Stomach (tissue), 9 donors: ENCODE results near the gene TMCC1. TPM values are rescaled to one million over a fixed set of nuclear protein-coding genes. Genes with fewer than 3 reads are reported as not detected.

Experiments
- DNase-seq, 2 donors: peaks; one replicate each; pipeline versions ENCODE4 v3.0.0 to v3.0.0-alpha.2; 2013 to 2019
- H3K27ac ChIP-seq, 5 donors: fragments of 200-600 bp in 4 of 5; sonication (generic) in 4 of 5; one replicate each; pipeline ENCODE4 v1.5.1; 2013 to 2019; ENCODE audit warnings: mild to moderate bottlenecking in 1 of 5, moderate library complexity in 1 of 5
- H3K27me3 ChIP-seq, 3 donors: fragments of 200-600 bp; sonication (generic); one replicate each; pipeline ENCODE4 v1.5.1; 2017 to 2019; ENCODE audit warnings: mixed run types in 1 of 3
- H3K36me3 ChIP-seq, 4 donors: fragments of 200-600 bp; sonication (generic); 1 replicate in 3 of 4; 2 replicates in 1 of 4; pipeline ENCODE4 v1.5.1; 2016 to 2019
- H3K4me1 ChIP-seq, 4 donors: fragments of 200-600 bp; sonication (generic); one replicate each; pipeline ENCODE4 v1.5.1; 2016 to 2019
- H3K4me3 ChIP-seq, 4 donors: fragments of 200-600 bp; sonication (generic) in 3 of 4; one replicate each; pipeline ENCODE4 v1.5.1; 2016 to 2019; ENCODE audit warnings: mild to moderate bottlenecking in 1 of 4
- H3K9me3 ChIP-seq, 4 donors: fragments of 200-600 bp; sonication (generic); one replicate each; pipeline ENCODE4 v1.5.1; 2016 to 2019
- CTCF ChIP-seq, 7 experiments: fragments of 450-650 bp in 4 of 7; fragments of 200-600 bp in 3 of 7; sonication (generic) in 3 of 7; IDR thresholded peaks; one replicate each; pipeline ENCODE4 v1.5.1; 2016 to 2019; ENCODE audit warnings: antibody characterized with exemption in 7 of 7, control low read depth in 2 of 7, mild to moderate bottlenecking in 1 of 7
- EP300 ChIP-seq: sonication (generic); formaldehyde crosslinking; IDR thresholded peaks from one replicate; pipeline ENCODE4 v1.6.1; 2017; ENCODE audit warnings: antibody characterized with exemption
- POLR2A ChIP-seq, 4 donors: fragments of 450-650 bp; IDR thresholded peaks; one replicate each; pipeline ENCODE4 v1.6.1; 2016; ENCODE audit warnings: antibody characterized with exemption in 4 of 4, control low read depth in 2 of 4, mild to moderate bottlenecking in 1 of 4, moderate library complexity in 1 of 4
- POLR2AphosphoS5 ChIP-seq, 3 donors: sonication (generic); formaldehyde crosslinking; IDR thresholded peaks; one replicate each; pipeline ENCODE4 v1.6.1; 2016; ENCODE audit warnings: antibody characterized with exemption in 3 of 3
- WGBS, 5 donors: extraction: QIAGEN DNeasy Blood & Tissue Kit in 3 of 5; methylation state at CpG; one replicate each; pipeline versions ENCODE4 v1.1.5 to v1.1.7; 2013 to 2018; 5-methylcytosine and 5-hydroxymethylcytosine counted together
- intact Hi-C: fragments of 100-400 bp; cut with DNase I; formaldehyde crosslinking; loops from one replicate; pipeline ENCODE4 v1.15.1; 2023; ENCODE audit warnings: low total_unique reads
- polyA plus RNA-seq, 3 donors: library from polyadenylated mRNA; stranded (reverse); fragments of 200-250 nt; gene quantifications; one replicate each; pipeline ENCODE4 v1.2.3, GENCODE V29; 2013
- total RNA-seq, 5 donors: library from RNA; depleted of rRNA; stranded (reverse); fragments of >200 nt; gene quantifications; one replicate each; pipeline versions ENCODE4 v1.1.0 to v1.2.3, GENCODE V29; 2014 to 2016
- donor health status: healthy with polysubstance abuse.
- donor health status: Bipolar disorder and iron deficiency.
- donor health status: healthy.

Gene TMCC1
- total and polyA plus RNA-seq, 8 donors: 5.0 to 26.6 (median 9.3) TPM

GRCh38 chr3:129602309-129602708, 291.2 kb downstream of the TMCC1 start:
- intact Hi-C loops: no loop called here
- H3K9me3 ChIP-seq: no peaks in the 10 kb centered on the region
- H3K4me3 ChIP-seq: peak overlapping the region in 2 of 4 donors; percentile 60 to 67
- peaks cover 61 to 95% (median 81%) of the 10 kb centered on the region in 4 donors for H3K4me1 ChIP-seq
- no peak for DNase-seq
- H3K27ac ChIP-seq: peak overlapping the region in 4 of 5 donors; percentile 72 to 87 (median 84)
- TF ChIP-seq POLR2AphosphoS5 (IDR thresholded peaks at IDR 0.05): no peak
- TF ChIP-seq EP300: no peak
- TF ChIP-seq POLR2A (IDR thresholded peaks at IDR 0.05): no peak
- no peak for TF ChIP-seq CTCF (IDR thresholded peaks at IDR 0.05)
- H3K36me3 ChIP-seq: peaks cover 0 to 3% (median 0%) of the 10 kb centered on the region in 4 donors
- peaks cover 0 to 18% (median 0%) of the 10 kb centered on the region in 3 donors for H3K27me3 ChIP-seq
- 76 to 89% (median 83%) methylated on average over 10 to 11 of the region's 11 CpGs for WGBS, 5 donors

GRCh38 chr3:129601713-129602112, 291.8 kb downstream of the TMCC1 start:
- Histone ChIP-seq H3K4me3 (no peak overlapping the region), H3K9me3 (no peaks in the 10 kb centered on the region), H3K36me3 (peaks cover 0 to 3% (median 0%) of the 10 kb centered on the region in 4 donors), H3K27me3 (peaks cover 0 to 18% (median 0%) of the 10 kb centered on the region in 3 donors), H3K27ac (peak overlapping the region in 3 of 5 donors; percentile 83 to 87 (median 85)), H3K4me1 (peaks cover 62 to 96% (median 83%) of the 10 kb centered on the region in 4 donors)
- intact Hi-C loops: no loop called here
- no peak for DNase-seq
- TF ChIP-seq POLR2AphosphoS5 (IDR thresholded peaks at IDR 0.05): no peak
- no peak for TF ChIP-seq EP300
- no peak for TF ChIP-seq POLR2A (IDR thresholded peaks at IDR 0.05)
- no peak for TF ChIP-seq CTCF (IDR thresholded peaks at IDR 0.05)
- WGBS, 5 donors: 78 to 94% (median 87%) methylated on average over 5 of the region's 5 CpGs

- H3K4me3 ChIP-seq: no peak overlapping the region
- no peak for TF ChIP-seq CTCF (IDR thresholded peaks at IDR 0.05)
- TF ChIP-seq EP300: no peak
- no peak for TF ChIP-seq POLR2A (IDR thresholded peaks at IDR 0.05)
- TF ChIP-seq POLR2AphosphoS5 (IDR thresholded peaks at IDR 0.05): no peak
- peaks cover 0 to 7% (median 0%) of the 10 kb centered on the region in 3 donors for H3K27me3 ChIP-seq
- H3K36me3 ChIP-seq: peaks cover 0 to 3% (median 0%) of the 10 kb centered on the region in 4 donors
- WGBS, 5 donors: 73 to 91% (median 79%) methylated on average over 2 of the region's 2 CpGs
- DNase-seq: no peak
- intact Hi-C loops: no loop called here
- H3K9me3 ChIP-seq: no peaks in the 10 kb centered on the region
- H3K4me1 ChIP-seq: peaks cover 66 to 100% (median 87%) of the 10 kb centered on the region in 4 donors
- peak overlapping the region; percentile 6 to 88 (median 81) for H3K27ac ChIP-seq
Measured at GRCh38 chr3:129600348-129600747, 293.2 kb downstream of the TMCC1 start.

- H3K36me3 ChIP-seq: peaks cover 0 to 3% (median 0%) of the 10 kb centered on the region in 4 donors
- peak overlapping the region in 1 of 4 donors; percentile 19 for H3K4me3 ChIP-seq
- WGBS, 5 donors: 57 to 79% (median 73%) methylated on average over 3 to 5 of the region's 5 CpGs
- intact Hi-C loops: no loop called here
- TF ChIP-seq POLR2AphosphoS5 (IDR thresholded peaks at IDR 0.05) (peak in 1 of 3 donors; percentile 36), POLR2A (IDR thresholded peaks at IDR 0.05) (no peak)
- H3K9me3 ChIP-seq: no peaks in the 10 kb centered on the region
- peak overlapping the region; percentile 26 to 88 (median 81) for H3K27ac ChIP-seq
- peak in 1 of 2 donors; percentile 71 for DNase-seq
- peaks cover 65 to 100% (median 86%) of the 10 kb centered on the region in 4 donors for H3K4me1 ChIP-seq
- no peaks in the 10 kb centered on the region for H3K27me3 ChIP-seq
Measured at GRCh38 chr3:129599607-129600006, 293.9 kb downstream of the TMCC1 start.

- intact Hi-C loops: no loop called here
- H3K36me3 ChIP-seq: peaks cover 0 to 3% (median 0%) of the 10 kb centered on the region in 4 donors
- no peaks in the 10 kb centered on the region for H3K9me3 ChIP-seq
- H3K27me3 ChIP-seq: no peaks in the 10 kb centered on the region
- H3K4me1 ChIP-seq: peaks cover 69 to 100% (median 86%) of the 10 kb centered on the region in 4 donors
- peak overlapping the region in 1 of 4 donors; percentile 19 for H3K4me3 ChIP-seq
- peak overlapping the region; percentile 25 to 88 (median 81) for H3K27ac ChIP-seq
- no peak for TF ChIP-seq EP300
- TF ChIP-seq CTCF (IDR thresholded peaks at IDR 0.05): no peak
- no peak for TF ChIP-seq POLR2A (IDR thresholded peaks at IDR 0.05)
- DNase-seq: no peak
- 74 to 86% (median 82%) methylated on average over 10 to 19 of the region's 19 CpGs for WGBS, 5 donors
Measured at GRCh38 chr3:129599073-129599472, 294.4 kb downstream of the TMCC1 start.
